GM19240 (cell line): Measurements from ENCODE around the gene MYEOV.

ENCODE experiments used
- DNase-seq: peaks from one replicate; pipeline ENCODE4 v3.0.0; 2011; ENCODE audit warnings: low spot score; ENCODE audit not compliant: insufficient read length

Gene MYEOV

DNA sequence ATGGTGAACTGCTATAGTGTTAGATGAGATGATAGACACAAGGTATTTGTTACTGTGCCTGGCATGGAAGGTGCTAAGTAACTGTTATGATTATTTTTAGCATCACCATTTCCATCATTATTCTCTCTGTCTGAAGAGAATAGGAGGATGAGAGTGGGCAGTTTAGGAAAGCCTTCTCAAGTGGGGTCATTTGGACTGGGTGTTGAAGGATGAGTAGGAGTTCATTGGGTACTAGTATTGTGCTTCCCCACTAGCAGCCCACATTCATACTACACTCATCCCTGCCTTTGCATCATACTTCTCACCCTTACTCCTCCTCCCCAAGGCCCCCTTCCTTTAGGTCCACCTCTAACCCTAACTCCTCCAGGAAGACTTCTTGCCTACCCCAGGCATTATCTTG lies 20.6 kb downstream of the MYEOV start:
- DNase-seq = no peak

DNA sequence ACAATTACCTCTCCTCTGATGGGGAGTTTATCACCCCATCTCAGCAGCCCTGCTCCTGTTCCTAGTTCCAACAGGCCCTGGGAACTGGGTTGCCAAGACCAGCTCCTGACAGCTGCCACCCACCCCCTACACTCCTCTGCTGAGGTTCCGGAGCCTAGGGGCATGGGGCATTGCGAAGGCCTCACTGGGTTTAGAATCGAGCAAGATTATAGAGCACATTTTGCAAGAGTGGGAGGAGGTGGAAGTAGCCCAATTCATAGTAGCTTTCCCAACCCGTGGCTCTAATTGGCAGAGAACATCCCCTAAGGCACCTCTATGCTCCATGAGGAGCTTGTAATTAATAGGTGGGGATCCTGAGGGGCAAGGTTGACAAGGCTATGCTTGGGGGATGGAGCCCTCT lies 23.0 kb downstream of the MYEOV start:
- DNase-seq = no peak

DNA sequence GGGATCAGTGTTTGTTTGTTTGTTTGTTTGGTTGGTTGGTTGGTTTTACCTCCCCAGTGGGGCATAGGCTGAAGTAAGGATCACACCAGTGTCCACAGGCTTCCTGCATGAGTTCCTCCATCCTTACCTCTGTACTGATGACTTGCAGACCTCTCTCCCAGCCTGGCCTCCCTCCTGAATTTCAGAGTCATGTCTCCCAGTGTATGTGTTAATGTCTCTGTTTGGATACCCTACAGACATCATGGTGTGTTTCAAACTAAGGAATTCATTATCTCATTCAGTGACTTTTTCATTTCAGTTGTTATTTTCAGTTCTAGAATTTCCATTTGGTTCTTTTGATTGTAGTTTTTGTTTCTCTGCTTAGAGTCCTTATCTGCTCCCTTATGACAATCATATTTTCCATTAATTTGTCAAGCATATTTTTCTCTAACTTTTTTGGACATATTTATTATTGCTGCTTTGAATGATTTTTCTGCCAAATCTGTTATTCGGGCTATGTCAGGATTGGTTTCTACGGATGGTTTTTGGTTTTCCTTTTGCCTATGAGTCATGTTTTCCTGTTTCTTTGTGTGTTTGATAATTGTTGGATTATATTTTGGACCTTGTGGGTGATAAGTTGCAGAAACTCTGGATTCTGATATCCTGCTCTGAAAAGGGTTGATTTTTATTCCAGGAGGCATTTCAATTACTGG lies 23.6 kb downstream of the MYEOV start:
- DNase-seq = no peak

DNA sequence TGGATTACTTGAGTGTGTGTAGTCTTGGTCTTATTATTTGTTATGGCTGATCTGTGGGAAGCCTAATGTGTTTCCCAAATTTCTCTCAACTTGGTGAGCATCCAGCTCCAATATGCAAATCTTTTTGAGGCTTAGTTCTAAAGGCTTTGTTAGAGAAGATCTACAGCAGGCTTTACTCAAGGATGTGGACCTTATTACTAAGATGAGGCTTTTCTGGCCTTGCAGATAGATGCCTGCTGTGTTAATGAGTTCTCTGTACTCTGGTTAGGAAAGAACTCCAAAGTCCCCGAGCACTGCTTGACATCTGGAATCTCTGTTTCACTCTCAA lies 24.1 kb downstream of the MYEOV start:
- no peak for DNase-seq

DNA sequence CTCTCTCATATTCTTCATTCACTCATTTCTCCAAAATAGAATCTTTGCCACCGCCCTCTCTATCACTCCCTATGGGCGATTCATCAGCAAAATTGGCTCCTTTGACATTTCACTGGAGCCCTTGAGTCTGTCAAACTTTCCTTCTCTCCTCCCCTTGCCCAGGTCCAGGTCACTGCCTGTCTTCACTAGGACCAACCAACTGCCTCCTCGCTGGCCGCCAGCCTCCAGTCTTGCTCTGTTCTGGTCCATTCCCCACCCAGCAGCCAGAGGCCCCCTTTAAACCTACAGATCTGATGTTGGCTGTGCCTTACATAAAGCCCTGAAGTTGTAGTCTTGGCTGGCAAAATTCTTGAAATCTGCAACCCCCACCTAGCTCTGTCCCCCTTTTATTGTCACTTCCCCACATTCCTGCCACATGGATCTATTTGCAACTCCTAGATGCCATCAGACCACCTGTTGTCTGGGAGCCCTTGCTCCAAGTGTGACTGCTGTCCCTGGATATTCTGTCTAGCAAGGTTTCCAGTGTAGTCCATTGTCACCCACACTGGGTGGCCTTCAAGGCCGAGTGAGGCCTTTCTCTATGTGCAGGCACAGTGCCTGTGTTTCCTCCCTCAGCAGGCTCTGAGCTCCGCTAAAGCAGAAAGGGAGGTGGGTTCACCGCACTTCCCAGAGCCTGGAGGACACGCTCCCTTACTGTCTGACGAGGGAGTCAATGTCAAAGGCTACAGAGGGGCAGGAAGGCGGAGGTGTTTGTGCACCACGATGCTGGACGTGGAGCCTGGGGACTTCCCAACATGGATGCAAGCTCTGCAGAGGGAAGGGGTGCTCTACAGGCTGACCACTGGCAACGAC lies 25.5 kb downstream of the MYEOV start:
- no peak for DNase-seq

DNA sequence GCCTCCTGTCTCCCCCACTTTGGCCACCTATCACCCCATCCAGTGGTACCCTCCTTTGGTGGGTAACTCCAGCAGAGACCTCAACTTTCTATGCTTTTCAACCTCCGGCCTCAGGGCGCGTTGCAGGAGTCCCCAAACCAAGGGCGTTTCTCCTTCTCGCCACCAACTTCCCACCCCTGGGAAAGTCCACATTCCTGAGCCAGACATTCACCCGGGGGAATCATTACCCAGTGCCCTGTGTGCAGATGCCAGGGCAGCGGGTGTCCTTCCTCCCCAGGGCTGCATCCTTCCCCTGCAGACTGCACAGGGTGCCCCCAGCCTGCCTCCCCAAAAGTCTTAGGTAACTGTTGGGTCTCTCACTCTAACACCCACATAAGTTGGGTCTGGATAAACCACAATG lies 26.4 kb downstream of the MYEOV start:
- no peak for DNase-seq

DNA sequence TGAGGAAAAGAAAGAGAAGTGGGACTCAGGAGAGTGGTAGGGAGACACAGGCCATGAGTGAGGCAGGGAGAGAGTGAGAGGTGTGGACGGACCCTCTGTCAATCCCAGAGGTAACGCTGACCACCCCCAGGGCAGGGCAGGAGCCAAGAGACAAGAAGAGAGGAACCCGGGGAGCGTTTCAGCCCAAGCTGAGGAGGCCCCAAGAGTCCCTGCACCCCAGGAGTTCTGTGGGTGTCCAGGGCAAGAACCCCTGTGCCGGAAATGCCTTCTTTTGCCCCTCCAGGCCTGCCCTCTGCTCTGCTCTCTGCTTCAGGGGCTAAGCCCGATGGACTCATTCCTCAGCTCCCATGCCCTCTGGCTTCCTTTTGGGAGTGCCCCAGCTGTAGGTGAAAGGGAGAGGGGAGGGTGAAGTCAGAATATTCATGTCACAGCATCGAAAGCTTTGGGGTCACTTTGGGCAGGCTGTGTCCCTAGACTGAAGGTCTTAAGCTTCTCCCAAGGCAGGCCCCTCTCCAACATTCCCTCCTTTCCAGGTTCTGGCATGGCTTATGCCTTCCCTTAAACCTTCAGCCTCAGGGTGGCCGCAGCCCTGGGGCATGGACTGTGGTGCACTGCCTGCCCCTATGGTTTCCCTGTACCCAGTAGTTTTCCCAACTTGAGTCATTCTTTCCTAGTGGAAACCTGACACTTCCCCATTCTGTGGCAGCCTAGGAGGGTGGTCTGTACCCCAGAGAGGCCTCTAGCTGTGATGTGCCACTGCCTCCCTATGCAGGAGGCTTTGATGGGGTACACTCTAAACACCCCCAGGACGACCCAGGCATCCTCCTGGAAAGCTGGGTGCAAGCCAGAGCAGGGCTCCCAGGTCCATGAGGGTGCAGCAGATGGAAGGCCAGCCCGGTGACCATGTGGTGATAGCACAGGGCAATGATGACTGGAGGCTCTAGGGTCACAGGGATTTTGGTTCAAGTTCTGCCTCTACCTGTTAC lies 27.1 kb downstream of the MYEOV start:
- DNase-seq = no peak

DNA sequence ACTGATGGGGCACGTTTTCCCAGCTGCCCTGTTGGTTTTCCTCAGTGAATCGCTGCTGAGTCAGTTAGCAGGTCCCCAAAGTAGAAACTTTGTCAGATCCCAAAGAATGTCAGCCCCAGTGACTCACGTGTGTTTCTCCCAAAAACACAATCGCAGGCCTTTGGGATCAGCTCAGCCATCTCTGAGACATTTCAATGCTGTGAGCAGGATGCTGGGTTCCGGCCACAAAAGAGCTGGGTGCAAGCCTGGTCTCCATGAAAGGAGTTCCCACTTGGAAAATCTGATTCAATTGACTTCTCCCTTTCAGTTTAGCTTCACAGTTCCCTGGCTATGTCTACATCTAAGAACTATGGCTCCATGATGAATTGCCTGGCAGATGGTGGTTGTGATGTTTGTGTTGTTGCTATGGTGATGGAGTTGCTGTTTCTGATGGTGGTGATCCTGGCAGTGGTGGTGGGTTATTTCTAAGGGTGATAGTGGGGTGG lies 28.0 kb downstream of the MYEOV start:
- no peak for DNase-seq

DNA sequence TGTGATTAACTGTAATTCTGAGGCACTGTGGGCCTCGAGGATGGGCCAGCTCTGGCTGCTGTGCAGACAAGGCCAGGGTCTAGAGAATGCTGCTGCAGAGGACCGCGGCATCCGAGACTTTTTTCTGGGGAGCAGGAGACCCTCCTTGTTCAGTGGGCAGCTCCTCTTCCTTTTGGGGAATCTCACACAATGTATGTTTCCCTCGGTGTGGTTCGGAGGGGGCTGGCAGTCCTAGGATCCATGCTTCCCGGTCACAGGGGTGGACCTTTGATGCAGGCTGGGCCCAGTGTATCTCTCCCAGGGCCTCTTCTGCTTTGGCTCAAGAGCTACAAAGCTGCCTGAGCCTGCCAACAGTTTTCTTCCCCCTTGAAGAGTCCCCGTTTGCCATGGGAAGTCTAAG lies 31.5 kb downstream of the MYEOV start:
- no peak for DNase-seq

DNA sequence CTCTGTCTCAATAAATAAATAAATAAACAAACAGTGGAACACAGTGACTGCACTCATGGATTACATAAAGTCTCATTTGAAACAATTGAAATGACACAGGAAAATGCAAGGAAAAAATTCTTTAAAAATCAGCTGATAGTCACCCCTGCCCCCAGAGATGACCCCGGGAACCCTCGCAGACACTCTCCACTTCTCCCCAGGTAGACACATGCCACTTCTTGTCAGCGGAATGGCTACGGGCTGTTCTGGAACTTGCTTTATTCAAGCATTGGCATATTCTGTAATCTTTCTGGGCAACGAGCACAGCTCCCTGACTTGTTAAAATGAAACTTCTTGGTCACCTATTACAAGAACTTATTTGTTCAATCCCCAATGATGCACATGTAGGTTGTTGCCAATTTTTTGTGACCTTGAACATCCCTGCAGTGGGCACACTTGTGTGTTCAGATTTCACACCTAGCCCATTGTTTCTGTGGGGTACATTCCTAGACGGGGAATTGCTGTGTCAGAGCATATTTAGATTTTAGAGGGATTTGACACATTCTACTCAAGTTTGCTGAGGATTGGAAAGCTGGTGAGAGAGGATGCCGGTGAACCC lies 32.8 kb downstream of the MYEOV start:
- no peak for DNase-seq

DNA sequence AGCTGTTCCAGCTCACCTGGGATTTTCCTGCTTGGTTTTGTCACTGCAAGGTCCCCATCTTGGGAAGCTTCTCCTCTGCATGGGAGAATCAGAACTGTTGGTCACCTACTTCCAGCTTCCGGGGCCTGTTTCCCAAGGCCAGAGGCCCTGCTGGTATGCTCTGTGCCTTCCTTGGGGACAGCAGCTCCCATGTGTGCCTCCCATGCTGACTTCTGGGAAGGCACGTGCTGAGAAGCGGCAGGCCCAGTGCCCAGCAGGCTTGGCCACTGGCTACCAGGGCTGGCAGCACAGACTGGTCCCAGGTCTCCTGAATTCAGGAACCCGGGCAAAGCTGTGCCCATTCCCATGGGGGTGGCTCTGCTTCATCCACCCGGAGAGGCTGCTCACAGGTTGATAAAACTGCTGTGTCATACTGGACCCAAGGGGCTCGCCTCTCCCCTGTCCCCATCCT lies 33.8 kb downstream of the MYEOV start:
- no peak for DNase-seq

DNA sequence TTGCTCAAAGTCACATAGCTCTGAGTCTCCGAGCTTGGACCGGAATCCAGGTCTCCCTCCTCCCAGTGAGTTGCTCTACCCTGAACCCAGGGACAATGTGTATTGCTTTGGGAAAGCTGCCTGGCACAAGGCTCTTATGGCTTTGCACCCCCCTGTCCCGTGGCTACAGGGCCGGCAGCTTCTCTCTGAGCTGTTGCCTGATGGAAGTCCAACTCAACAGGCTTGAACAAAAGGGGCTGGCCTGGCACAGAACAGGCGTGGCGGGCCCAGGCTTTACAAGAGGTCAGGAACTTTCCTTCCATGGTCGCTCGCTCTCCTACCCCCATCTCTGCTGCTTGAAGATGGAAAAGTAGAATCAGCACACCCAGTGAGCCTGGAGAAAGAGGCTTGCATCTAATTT lies 34.3 kb downstream of the MYEOV start:
- DNase-seq = no peak

DNA sequence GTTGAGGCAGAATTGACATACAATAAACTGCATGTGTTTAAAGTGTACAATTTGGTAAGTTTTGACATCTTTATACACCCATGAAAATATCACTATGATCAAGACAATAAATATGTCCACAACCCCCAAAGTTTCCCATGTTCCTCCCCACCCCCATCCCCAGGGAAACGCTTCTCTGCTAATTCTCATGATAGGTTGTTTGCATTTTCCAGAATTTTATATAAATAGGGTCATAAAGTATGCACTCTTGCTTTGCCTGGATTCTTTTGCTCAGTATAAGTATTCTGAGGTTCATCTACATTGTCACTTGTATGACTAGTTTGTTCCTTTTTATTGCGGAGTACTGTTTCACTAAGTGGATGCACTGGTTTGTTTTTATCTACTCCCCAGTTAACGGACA lies 35.6 kb downstream of the MYEOV start:
- DNase-seq = no peak

DNA sequence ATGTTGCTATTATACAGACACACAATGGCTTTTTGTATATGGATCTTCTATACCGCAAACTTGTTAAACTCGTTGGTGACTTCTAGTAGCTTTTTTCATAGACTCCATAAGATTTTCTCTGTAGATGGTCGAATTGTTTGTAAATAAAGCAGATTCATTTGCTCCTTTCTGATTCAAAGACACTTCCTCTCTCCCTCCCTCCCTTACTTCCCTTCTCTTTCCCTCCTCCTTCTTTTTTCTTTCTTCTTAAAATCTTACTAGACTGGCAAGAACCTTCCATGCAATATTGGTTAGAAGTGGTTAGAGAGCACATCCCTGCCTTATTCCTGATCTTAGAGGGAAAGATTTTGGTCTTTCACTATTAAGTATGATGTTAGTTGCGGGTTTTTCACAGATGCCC lies 36.4 kb downstream of the MYEOV start:
- no peak for DNase-seq

DNA sequence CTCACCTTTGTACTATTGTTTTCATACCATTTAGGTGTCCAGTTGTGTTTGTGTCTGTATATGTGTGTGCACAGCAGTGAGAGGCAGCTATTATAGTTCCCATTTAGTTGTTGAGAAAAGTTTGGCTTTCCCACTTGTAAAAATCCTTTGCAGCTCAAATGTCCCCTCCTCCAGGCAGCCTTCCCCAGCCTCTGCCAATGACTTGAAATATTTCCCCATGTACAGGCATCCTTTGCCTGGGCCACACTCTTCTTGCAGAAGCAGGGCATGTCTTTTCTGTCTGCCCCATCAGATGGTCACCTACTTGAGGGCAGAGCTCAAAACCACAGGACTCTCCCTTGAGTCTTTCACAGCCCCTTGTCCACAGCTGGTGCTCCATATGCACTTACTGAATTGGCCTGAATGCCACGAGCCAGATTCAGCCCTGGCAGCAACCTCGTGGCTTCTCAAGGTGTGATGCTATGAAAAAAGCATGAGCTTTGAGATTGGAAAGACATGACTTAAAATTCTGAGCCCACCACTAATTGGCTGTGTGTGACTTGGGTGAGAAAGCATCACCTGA lies 39.3 kb downstream of the MYEOV start:
- DNase-seq = no peak

DNA sequence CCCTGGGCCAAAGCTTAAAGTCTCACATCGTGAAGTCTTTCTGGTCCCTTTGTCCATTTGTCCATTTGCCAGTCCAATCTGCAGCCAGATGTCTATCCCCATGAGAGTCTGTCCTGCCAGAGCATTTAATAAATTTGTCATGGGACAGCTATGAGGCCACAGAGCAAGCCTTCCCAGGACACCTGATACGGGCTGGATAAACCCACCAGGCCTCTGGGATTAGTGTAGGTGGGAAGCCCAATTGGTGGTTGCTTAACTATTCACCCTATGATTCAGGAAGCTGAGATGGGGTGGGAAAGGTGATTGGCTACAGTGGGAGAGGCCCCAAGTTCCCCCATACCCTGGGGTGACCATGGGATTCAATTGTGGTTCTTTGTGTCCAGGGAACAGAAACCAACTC lies 39.9 kb downstream of the MYEOV start:
- no peak for DNase-seq

DNA sequence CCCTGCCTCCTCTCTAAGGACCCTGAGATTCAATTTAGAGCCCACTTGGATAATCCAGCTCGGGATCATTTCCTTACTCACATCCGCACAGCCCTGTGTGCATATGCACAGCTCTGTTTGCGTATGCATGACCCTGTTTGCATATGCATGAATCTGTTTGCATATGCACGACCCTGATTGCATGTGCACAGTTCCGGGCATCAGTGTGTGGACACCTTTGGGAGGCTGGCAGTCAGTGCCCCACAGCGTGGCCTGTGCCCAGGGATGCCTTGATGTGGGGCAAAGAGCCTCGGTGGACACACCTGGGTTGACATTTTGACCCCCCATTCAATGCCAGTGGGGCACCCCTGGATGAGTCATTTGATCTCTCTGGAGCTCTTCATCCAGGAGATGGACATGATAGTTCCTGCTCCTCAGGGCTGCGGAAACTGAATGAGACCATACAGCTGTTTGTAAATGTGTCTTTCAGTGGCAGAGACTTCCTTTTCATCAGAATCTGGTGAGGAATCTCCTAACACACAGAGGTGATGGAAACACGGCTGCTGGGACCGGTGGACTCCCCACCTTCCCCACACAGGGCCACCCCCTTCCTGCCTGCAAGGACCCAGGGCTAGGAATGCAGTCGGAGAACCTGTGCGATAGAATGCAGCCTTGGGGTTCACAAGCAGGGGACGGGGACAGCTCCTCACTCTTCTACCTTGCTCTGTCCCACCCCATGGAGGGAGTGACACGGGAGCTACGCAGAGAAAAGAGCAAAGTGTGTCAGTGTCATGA lies 41.2 kb downstream of the MYEOV start:
- no peak for DNase-seq

DNA sequence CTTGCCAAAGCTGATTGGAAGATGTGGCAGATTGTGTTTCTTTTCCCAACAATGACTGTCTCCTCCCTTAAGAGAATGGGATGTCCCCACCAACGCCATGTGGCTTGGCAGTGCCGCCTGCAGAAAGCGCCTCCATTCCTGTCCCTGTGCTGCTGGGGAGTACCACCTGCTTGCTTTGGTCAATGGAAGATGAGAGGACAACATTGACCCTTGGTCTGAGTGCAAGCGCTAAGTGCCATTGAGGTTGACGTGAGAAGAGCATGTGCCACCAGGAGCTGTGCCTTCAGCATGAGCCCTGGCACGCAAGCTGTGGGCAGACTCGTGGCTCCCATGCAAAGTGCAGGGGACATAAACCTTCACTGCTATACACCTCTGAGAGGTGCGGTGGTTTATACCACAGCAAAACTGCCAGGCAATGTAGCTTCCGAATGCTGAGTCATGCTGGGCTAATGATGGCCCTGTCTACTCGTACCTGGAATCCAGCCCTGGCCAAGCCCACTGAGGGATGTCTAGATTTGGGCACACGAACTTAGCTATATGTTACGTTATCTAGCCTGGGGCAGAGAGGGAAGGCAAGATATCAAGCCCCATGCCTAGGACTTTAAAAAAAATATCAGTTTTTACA lies 41.9 kb downstream of the MYEOV start:
- no peak for DNase-seq

DNA sequence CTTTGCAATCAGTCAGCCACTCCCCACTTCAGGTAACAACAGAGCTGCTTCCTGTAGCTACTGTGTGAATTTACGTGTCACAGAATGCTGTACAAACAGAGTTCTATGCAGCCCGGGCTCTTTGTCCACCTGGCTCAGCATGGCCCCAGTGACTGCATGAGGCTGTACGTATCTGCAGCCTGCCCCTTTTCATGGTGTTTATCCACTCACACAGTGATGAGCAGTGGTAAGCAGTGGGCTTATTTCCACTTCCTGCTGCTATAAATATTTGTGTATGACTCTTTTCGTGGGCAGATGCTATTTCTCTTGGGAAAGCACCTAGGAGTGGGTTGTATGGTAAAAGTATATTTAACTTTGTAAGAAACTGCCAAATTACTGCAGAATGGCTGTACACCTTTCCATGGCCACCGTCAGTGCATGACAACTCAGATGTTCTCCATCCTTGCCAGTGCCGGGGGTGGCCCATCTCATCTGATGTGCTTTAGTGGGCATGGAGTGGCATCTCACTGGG lies 43.3 kb downstream of the MYEOV start:
- DNase-seq = peak; percentile 19
